GM12878 (cell line): Measurements from ENCODE around the gene TOX2. TPM values are rescaled to one million over a fixed set of nuclear protein-coding genes. Genes with fewer than 3 reads are reported as not detected.

Experiments used
- ATAC-seq: fragments of 200-7000 bp; cut with Tn5 transposase; 3 replicates; pipeline ENCODE4 v1.9.1; 2020; ENCODE audit warnings: mild to moderate bottlenecking, moderate library complexity
- BruUV-seq: library from RNA; stranded (reverse); fragments of 400-500 nt; replicated peaks from 2 replicates; lab custom pipeline; 2021; lab: Mats Ljungman, UMichigan
- CTCF ChIA-PET: fragments of 300-600 bp; sonication (Branson Sonifier 250); formaldehyde crosslinking; extraction: SDS; loops from one replicate; lab custom pipeline; 2021; ENCODE audit warnings: inconsistent platforms; lab: Yijun Ruan, JAX
- POLR2A ChIA-PET: fragments of 350-600 bp; formaldehyde crosslinking; extraction: SDS; loops from one replicate; lab custom pipeline; 2021; ENCODE audit warnings: inconsistent platforms; lab: Charles Lee
- RAD21 ChIA-PET: fragments of 300-600 bp; sonication (Branson Sonifier 250); formaldehyde crosslinking; loops from one replicate; lab custom pipeline; 2023; ENCODE audit warnings: antibody characterized with exemption; ENCODE audit not compliant: unreplicated experiment; lab: Charles Lee
- SMC1A ChIA-PET: fragments of 300-600 bp; sonication (Branson Sonifier 250); formaldehyde crosslinking; loops from one replicate; lab custom pipeline; 2023; ENCODE audit not compliant: unreplicated experiment, uncharacterized antibody; lab: Charles Lee
- DNase-seq: peaks from one replicate; pipeline ENCODE4 v3.0.0-alpha.2; 2011; ENCODE audit warnings: low read depth, low spot score
- FAIRE-seq: peaks from 3 replicates; lab custom pipeline; 2011; peaks lifted over from hg19 to GRCh38; lab: Jason Lieb, UNC
- H2AFZ ChIP-seq: 2 replicates; pipeline ENCODE4 v1.6.0; 2011; ENCODE audit warnings: low read depth, low read length, control low read depth; ENCODE audit not compliant: control insufficient read depth
- H3K27ac ChIP-seq: 2 replicates; pipeline ENCODE4 v1.5.1; 2011; ENCODE audit warnings: control low read depth; ENCODE audit not compliant: control insufficient read depth, insufficient read depth
- H3K27me3 ChIP-seq, 2 experiments: replicated peaks in 1 of 2; 2 replicates each; pipeline versions ENCODE4 v1.6.0 to v1.6.1; 2011; ENCODE audit warnings: low read length in 1 of 2; ENCODE audit not compliant: control insufficient read depth in 2 of 2, insufficient read depth in 2 of 2
- H3K36me3 ChIP-seq, 2 experiments: 2 replicates each; pipeline ENCODE4 v1.5.1; 2011; ENCODE audit warnings: low read length in 1 of 2; ENCODE audit not compliant: control insufficient read depth in 2 of 2, insufficient read depth in 2 of 2
- H3K4me1 ChIP-seq: 2 replicates; pipeline ENCODE4 v1.6.1; 2011; ENCODE audit warnings: mild to moderate bottlenecking, low read length, moderate library complexity, mixed read lengths; ENCODE audit not compliant: control insufficient read depth, insufficient read depth
- H3K4me2 ChIP-seq: 2 replicates; pipeline ENCODE4 v1.6.0; 2011; ENCODE audit warnings: control low read depth; ENCODE audit not compliant: control insufficient read depth, insufficient read depth
- H3K4me3 ChIP-seq: fragments of 200-600 bp; sonication (generic); 2 replicates; pipeline ENCODE4 v1.5.1; 2016
- H3K79me2 ChIP-seq: 2 replicates; pipeline ENCODE4 v1.6.0; 2011; ENCODE audit warnings: low read length; ENCODE audit not compliant: control insufficient read depth, insufficient read depth
- H3K9ac ChIP-seq: 2 replicates; pipeline ENCODE4 v1.8.0; 2011; ENCODE audit warnings: low read length, control low read depth, mixed read lengths; ENCODE audit not compliant: control insufficient read depth, insufficient read depth
- H3K9me3 ChIP-seq: replicated peaks from 3 replicates; pipeline ENCODE4 v1.5.1; 2011; ENCODE audit warnings: mild to moderate bottlenecking, low read length; ENCODE audit not compliant: control insufficient read depth, insufficient read depth
- H4K20me1 ChIP-seq: 2 replicates; pipeline ENCODE4 v1.6.0; 2011; ENCODE audit not compliant: control insufficient read depth, insufficient read depth
- BACH1 ChIP-seq: fragments of 450-650 bp; IDR thresholded peaks from 2 replicates; pipeline ENCODE4 v1.6.1; 2017; ENCODE audit warnings: mild to moderate bottlenecking, borderline replicate concordance
- CUX1 ChIP-seq: IDR thresholded peaks from 2 replicates; pipeline ENCODE4 v1.6.1; 2012; ENCODE audit warnings: improper control_type of control experiment, low read depth, low read length; ENCODE audit not compliant: insufficient replicate concordance
- EP300 ChIP-seq, 2 experiments: fragments of 150-350 bp in 1 of 2; IDR thresholded peaks; 2 replicates each; pipeline ENCODE4 v1.6.1; 2011 to 2012; ENCODE audit warnings: low read depth in 2 of 2, low read length in 2 of 2, borderline replicate concordance in 1 of 2, improper control_type of control experiment in 1 of 2, inconsistent platforms in 1 of 2; ENCODE audit not compliant: control insufficient read depth in 1 of 2
- IKZF1 ChIP-seq: fragments of 450-650 bp; conservative IDR thresholded peaks from 2 replicates; pipeline ENCODE4 v1.6.1; 2017; ENCODE audit warnings: antibody characterized with exemption, mild to moderate bottlenecking
- REST ChIP-seq: IDR thresholded peaks from 2 replicates; pipeline ENCODE4 v1.6.1; 2012; ENCODE audit warnings: mild to moderate bottlenecking, low read depth, low read length
- SIN3A ChIP-seq: IDR thresholded peaks from 2 replicates; pipeline ENCODE4 v1.6.1; 2012; ENCODE audit warnings: low read depth, low read length, improper control_type of control experiment
- whole genome bisulfite sequencing: methylation state at CpG from one replicate; pipeline ENCODE4 v1.1.6; 2016; ENCODE audit warnings: low lambda C conversion rate; ENCODE audit not compliant: insufficient replicate concordance, insufficient coverage; ENCODE audit errors: missing lambda C conversion rate; 5-methylcytosine and 5-hydroxymethylcytosine counted together
- in situ Hi-C: fragments of 300-500 bp; cut with MboI; formaldehyde crosslinking; loops from 9 replicates; pipeline ENCODE4 v1.14.3; 2018; ENCODE audit warnings: mixed read lengths
- intact Hi-C: fragments of 100-400 bp; cut with micrococcal nuclease; formaldehyde crosslinking; loops from one replicate; pipeline ENCODE4 v1.14.2; 2022; ENCODE audit not compliant: unreplicated experiment
- polyA plus RNA-seq, 11 experiments: library from polyadenylated mRNA; depleted of rRNA in 4 of 11; unstranded in 6 of 11; stranded (reverse) in 5 of 11; fragments of >200 nt; fragmentation: Nextera tagmentation in 4 of 11; fragmentation: Illumina TruSeq in 1 of 11; extraction: Ambion mirVana in 4 of 11; extraction: Trizol in 1 of 11; gene quantifications; 1 replicate in 1 of 11; 2 replicates in 10 of 11; pipeline versions ENCODE4 v1.2.1 to v1.2.3, GENCODE V29; 2011 to 2016; ENCODE audit warnings: inconsistent platforms in 2 of 11, missing spikeins in 2 of 11, low read depth in 1 of 11
- total RNA-seq, 4 experiments: library from RNA; depleted of rRNA in 3 of 4; stranded (reverse); fragments of >200 nt in 3 of 4; fragmentation: Illumina TruSeq in 1 of 4; extraction: Trizol in 1 of 4; gene quantifications; 2 replicates each; pipeline versions ENCODE4 v1.2.1 to v1.2.3, GENCODE V29; 2013 to 2021

Gene TOX2
- total and polyA plus RNA-seq, 10 of the 15 experiments (the other 5 are each of a cell fraction or from before 2014, with no cell fraction given) = 2.6 to 40.5 (median 7.9) TPM

GRCh38 chr20:44008806-44009678 lies 94.4 kb downstream of the TOX2 start (continued):
- no peak for TF ChIP-seq CUX1

- ChIA-PET RAD21 (interaction anchor here (0.9 to 1.1 kb wide), 2 partner anchors 12 to 258 kb away, joined by 3 read pairs; no protein-coding TSS in a partner anchor), CTCF (interaction anchor here (0.9 to 1.1 kb wide), 2 partner anchors 8 to 9 kb away, joined by 3 to 4 read pairs; no protein-coding TSS in a partner anchor), POLR2A (no interaction called here), SMC1A (interaction anchor here (0.9 to 2.0 kb wide), 6 partner anchors 10 to 80 kb away, joined by 3 to 7 read pairs (median 4); no protein-coding TSS in a partner anchor)
- Histone ChIP-seq H3K27me3 (no peaks in the 10 kb centered on the region), H2AFZ (no peak overlapping the region), H4K20me1 (no peaks in the 10 kb centered on the region), H3K36me3 (peaks cover 0 to 2% of the 10 kb centered on the region in 2 experiments; a peak in 1 of 4 replicates), H3K4me3 (no peak overlapping the region), H3K27ac (no peak overlapping the region), H3K9ac (no peak overlapping the region), H3K4me1 (peaks cover 5% of the 10 kb centered on the region; the same call in 1 of the 2 replicates), H3K79me2 (no peaks in the 10 kb centered on the region), H3K4me2 (no peak overlapping the region), H3K9me3 (no peaks in the 10 kb centered on the region)
- intact Hi-C loops (no loop called here), in situ Hi-C loops (no loop called here)
- no TSS peak for BruUV-seq
- TF ChIP-seq EP300 (IDR thresholded peaks at IDR 0.05; ENCODE audit: borderline replicate concordance in 1 of 2, control insufficient read depth in 1 of 2, low read depth in 2 of 2, low read length in 2 of 2) (no peak), IKZF1 (no peak), BACH1 (no peak), REST (no peak), SIN3A (no peak)
- no peak for FAIRE-seq
- no peak for ATAC-seq
- DNase-seq = no peak
- WGBS = 95% methylated on average over 5 of the region's 5 CpGs
Measured at GRCh38 chr20:44009679-44009992, 95.0 kb downstream of the TOX2 start.
